Lung microvascular endothelial cell (primary cell): Measurements from ENCODE around the gene NEDD8. TPM values are rescaled to one million over a fixed set of nuclear protein-coding genes. Genes with fewer than 3 reads are reported as not detected.
"Not testable (repeated sequence)": the region's sequence is repeated elsewhere in the genome, so short reads cannot be mapped to it uniquely, and the experiment has no call there.

ENCODE experiments used
- DNase-seq, 2 donors: peaks; one replicate each; pipeline versions ENCODE4 v3.0.0 to v3.0.0-alpha.2; 2010; ENCODE audit warnings: low read depth in 2 of 2
- total RNA-seq: library from RNA; depleted of rRNA; stranded (reverse); fragments of >200 nt; gene quantifications from 2 replicates; pipeline ENCODE4 v1.2.1, GENCODE V29; 2014

NEDD8 gene
- total RNA-seq, 1 donor from 2014 or later = 210 TPM

DNA sequence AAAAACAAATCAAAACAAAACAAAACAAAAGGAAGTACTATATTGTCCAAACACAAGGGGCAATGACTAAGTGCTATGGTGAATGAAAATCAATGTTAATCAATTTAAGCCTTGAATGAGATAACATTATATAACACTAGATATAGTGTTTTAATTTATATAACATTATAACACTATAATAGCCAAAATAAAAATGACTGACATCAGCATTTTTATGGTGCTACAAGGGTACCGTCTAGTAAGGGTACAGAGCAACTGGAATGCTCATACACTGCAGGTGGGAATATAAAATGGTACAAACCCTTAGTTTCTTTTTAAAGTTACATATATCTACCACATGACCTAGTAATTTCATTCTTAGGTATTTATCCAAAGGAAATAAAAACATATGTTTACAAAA is 5.7 kb downstream of the NEDD8 start:
- no peak for DNase-seq

GRCh38 chr14:24224618-24225071 is 7.5 kb downstream of the NEDD8 start:
- peak; percentile 96 to 98 for DNase-seq

GRCh38 chr14:24222987-24223386 is 9.2 kb downstream of the NEDD8 start:
- DNase-seq = not testable (repeated sequence)

DNA sequence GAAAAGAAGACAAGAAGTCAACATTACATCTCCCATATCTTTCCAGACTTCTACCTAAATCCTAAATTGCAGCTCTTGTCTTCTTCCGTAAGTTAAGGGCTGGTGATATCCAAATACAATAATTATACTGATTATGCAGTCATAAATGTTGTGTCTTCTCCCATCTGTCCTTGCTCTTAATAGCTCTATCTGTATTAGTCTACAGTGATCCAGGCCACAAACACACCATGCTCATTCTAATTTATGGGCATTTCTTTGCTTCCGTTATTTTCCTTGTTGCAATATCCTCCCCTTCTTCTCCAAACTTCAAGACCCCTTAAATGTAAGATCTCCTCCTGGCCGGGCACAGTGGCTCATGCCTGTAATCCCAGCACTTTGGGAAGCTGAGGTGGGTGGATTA is 12.6 kb downstream of the NEDD8 start:
- DNase-seq = no peak

- DNase-seq = no peak
Observed at GRCh38 chr14:24219080-24219479, 13.1 kb downstream of the NEDD8 start.

DNA sequence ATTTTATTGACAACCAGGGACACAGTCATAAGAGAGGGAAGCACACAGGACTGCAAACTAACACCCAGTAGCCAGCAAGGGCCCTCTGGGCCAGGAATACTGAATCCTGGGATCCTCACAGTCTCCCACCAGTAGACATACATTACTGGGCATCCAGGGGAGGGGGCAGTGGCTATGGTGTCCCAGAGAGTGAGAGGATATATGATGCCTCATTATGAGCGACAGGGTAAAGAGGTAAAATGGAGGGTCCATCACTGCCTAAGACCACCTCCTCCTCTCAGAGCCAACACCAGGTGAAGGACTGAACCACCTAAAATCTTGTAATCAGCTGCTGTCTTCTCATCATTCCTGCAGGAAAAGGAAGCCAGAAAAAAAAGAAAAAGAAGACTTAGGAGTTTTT is 15.3 kb downstream of the NEDD8 start:
- DNase-seq = not testable (repeated sequence)

DNA sequence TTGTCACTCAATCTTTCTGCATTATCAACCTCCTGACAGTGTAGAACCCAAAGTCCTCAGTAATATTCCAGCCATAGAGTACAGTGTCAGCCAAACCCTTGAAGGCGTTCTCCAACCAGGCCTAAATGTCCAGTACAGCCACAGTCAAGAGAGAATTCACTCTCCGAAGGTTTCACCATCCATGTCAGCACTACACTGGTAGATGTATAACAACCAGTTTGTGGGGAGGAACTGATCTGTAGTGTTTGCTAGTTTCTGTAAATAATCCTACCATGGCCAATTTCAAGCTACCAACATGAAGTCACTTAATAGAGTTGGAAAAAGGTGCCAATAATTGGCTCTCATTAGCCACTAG is 15.8 kb downstream of the NEDD8 start:
- no peak for DNase-seq

DNA sequence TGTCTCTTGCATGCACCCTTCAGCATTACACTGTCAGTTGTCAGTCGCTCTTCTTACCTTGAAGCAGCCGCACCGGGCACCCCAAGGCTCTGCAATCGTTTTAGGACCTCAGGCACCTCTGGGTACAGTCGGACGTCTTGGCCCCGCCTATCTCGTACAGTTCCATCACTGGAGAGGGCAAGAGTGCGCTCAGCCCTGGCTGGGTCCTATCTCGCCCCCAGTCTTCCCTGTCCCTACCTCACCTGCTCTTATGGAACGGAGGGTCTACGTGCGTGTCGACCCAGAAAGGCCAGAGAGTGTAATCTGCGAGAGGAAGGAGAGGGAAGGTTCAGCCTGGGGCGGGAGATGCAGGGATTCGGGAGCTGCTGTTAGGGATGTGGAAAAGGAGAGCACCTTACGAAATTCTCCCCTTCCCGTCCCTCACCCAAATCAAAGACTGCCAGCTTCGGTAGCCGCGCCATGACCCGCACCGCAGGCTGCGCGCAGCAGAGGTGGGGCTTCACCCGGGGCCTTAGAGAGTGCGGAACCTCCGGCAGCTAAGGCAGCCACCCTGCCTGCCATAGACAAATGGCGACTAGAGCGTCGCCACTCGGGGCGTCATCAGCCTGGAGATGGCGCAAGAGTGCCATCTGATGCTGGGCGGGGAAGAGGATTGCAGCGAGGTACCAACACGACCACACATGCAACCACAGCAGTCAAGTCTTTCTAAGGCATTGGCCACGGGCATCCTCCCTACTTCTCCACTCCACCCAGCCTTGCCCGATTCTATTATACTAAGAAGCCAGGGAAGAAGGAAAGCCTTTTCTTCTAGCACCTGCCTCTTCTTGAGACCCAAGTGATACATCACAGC is 16.4 kb downstream of the NEDD8 start, which contains the start of gene MDP1:
TSS of gene MDP1 (minus strand) at position 572 of the 850 bp plus-strand sequence. CDS start at position 461, 111 bp downstream.
- DNase-seq = peak; percentile 93

GRCh38 chr14:24213866-24214662 is 18.1 kb downstream of the NEDD8 start:
- no peak for DNase-seq

GRCh38 chr14:24212924-24213865 is 19.0 kb downstream of the NEDD8 start, which contains the start of gene CHMP4A:
TSS of gene CHMP4A (minus strand) at chr14:24213488. CDS start at chr14:24213439, 49 bp downstream.
- peak; percentile 98 to 99 for DNase-seq

GRCh38 chr14:24211311-24211710 is 20.9 kb downstream of the NEDD8 start:
- no peak for DNase-seq

GRCh38 chr14:24207625-24208024 is 24.5 kb downstream of the NEDD8 start:
- DNase-seq = no peak

- DNase-seq = no peak
Observed at GRCh38 chr14:24207104-24207551, 25.0 kb downstream of the NEDD8 start.

DNA sequence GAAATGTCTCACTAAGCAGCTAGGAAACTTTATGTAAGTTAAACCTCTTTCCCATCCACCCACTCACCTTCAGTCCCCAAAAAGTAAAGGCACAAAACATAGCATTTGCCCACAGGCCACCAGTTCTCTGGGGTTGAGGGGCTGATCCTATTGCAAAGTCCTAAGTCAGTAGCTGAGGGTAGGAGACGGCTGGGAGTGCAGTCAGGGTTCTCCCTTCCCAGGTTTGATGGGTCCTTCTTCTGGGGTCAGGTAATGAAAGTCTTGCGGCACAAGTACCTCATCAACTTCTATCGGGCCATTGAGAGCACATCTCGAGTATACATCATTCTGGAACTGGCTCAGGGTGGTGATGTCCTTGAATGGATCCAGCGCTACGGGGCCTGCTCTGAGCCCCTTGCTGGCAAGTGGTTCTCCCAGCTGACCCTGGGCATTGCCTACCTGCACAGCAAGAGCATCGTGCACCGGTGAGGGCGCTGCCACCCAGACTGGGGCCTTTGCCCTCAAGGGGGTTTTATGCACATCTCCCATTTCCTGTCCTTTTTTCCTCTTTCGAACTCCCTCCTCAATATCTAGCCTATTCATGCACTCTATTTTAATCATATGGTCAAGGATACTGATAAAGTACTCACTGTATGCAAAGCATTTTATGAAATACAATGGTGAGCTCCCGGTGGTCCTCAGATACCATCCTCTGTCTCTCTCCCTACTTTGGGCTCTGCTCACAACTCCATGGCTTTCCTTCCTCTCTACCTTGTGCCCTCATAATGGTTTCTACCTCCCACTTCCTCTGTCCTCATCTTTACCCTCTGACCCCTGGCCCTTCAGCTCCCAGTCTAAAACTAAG is 25.7 kb downstream of the NEDD8 start:
- no peak for DNase-seq

DNA sequence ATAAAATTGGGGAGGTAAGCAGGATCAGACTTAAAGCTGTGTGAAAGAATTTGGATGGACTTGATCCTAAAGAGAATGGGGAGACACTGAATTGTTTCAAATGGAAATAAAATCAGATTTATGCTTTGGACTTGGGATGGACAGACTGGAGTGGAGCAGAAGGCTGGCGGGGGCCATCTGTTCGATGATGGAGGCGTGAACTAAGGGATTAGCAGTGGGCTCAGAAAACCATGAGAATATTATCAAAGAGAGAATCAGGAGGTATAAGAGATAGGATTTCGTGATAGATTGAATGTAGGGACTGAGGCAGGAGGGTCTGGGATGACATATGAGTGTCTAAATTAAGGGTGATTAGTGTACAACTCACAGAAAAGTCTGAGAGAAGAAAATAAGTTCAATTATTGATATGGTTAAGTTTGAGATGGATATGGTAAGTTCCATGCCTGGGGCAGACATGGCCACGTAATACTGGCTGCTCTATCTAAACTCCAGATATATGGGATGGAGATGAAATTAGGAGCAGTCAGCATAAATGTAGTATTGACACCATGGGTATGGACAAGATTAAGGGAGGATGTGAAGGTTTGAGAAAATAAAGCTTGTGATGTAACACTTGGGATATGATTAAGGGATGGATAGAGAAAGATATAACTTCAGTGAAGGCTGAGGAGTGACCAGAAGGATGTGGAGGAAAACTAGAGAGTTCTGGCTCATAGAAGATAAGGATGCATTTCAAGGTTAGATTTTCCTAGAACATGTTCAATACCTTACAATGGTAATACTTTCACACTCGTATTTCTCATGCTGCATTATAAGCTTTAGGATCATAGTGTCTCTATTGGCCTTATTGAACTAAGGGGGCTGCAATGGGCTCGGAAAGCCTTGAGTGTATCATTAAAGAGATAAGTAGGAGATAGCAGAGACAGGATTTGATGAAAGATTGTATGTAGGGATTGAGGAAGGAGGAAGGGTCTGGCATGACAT is 27.7 kb downstream of the NEDD8 start:
- DNase-seq = no peak

- not testable (repeated sequence) for DNase-seq
Observed at GRCh38 chr14:24203249-24203886, 28.8 kb downstream of the NEDD8 start.

DNA sequence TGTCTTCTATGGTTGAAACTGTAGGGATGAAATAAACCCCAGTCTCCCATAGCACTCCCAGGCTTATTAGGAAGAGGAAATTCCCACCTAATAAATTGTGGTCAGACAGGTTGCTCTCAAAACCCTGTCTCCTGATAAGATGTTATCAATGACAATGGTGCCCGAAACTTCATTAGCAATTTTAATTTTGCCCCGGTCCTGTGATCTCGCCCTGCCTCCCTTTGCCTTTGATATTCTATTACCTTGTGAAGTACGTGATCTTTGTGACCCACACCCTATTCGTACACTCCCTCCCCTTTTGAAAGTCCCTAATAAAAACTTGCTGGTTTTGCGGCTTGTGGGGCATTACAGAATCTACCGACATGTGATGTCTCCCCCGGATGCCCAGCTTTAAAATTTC is 29.6 kb downstream of the NEDD8 start:
- DNase-seq = not testable (repeated sequence)

DNA sequence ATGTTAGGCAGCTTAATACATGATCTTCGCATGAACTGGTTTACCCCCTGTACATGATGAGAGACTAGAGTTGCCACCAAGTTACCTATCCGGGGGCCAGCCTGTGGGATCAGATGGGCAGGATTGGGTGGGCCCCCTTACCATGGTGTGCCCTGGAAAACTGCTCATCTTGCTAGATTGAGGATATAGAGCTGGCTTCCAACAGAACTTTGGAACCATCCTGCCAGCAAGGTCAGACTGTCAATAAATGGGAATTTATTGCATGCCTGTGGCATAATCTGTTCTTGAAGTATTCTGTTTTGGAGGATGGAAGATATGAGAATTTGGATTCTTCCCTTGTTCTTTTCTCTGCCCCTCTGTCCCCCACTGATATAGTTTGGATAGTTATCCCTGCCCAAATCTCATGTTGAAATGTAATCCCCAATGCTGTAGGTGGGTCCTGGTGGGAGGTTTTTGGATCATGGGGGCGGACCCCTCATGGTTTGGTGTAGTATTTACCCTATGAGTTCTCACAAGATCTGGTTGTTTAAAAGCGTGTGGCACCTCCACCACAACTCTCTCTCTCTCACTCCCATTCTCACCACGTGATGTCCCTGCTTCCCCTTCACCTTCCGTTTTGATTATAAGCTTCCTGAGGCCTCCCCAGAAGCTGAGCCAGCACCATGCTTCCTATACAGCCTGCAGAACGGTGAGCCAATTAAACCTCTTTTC is 33.2 kb downstream of the NEDD8 start:
- DNase-seq = no peak
